GM18951 (cell line): ENCODE data around the gene THAP4.

Source experiments
- POLR2A ChIP-seq: IDR thresholded peaks from 4 replicates; pipeline ENCODE4 v1.6.1; 2011; ENCODE audit warnings: mild to moderate bottlenecking; ENCODE audit not compliant: insufficient read length, insufficient read depth; ENCODE audit errors: extremely low read depth
- in situ Hi-C: fragments of 300-500 bp; cut with MboI; formaldehyde crosslinking; loops from one replicate; pipeline ENCODE4 v1.12.0; 2022; ENCODE audit warnings: low sequenced_read_pairs, mixed read lengths, inconsistent platforms; ENCODE audit not compliant: unreplicated experiment

Gene THAP4

GRCh38 chr2:241640165-241640795 is 3.3 kb upstream of the THAP4 start:
- TF ChIP-seq POLR2A: no peak
- in situ Hi-C loops: no loop called here

DNA sequence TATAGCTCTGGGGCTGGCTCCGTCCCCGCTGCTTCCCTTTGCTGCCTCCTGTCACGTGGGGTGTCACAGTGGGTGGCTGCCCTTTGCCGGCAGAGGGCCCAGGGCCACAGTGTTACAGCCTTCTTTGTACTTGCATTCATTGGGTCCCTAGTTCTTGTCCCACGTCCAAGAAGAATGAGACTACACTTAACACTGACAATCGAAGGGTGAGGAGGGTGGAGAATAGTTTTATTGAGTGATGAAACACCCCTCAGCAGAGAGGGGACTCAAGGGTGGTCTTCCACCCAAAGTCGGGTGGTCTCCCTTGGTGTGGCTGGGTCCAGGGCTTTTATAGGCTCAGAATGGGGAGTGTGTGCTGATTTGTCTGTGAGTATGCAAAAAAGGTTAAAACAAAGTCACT is 2.4 kb upstream of the THAP4 start:
- in situ Hi-C loops: no loop called here
- no peak for TF ChIP-seq POLR2A

- in situ Hi-C loops: no loop called here
- TF ChIP-seq POLR2A: no peak
Observed at GRCh38 chr2:241638940-241639339, 2.0 kb upstream of the THAP4 start.

GRCh38 chr2:241637795-241638660 is 1.1 kb upstream of the THAP4 start:
- TF ChIP-seq POLR2A: no peak
- in situ Hi-C loops: no loop called here

DNA sequence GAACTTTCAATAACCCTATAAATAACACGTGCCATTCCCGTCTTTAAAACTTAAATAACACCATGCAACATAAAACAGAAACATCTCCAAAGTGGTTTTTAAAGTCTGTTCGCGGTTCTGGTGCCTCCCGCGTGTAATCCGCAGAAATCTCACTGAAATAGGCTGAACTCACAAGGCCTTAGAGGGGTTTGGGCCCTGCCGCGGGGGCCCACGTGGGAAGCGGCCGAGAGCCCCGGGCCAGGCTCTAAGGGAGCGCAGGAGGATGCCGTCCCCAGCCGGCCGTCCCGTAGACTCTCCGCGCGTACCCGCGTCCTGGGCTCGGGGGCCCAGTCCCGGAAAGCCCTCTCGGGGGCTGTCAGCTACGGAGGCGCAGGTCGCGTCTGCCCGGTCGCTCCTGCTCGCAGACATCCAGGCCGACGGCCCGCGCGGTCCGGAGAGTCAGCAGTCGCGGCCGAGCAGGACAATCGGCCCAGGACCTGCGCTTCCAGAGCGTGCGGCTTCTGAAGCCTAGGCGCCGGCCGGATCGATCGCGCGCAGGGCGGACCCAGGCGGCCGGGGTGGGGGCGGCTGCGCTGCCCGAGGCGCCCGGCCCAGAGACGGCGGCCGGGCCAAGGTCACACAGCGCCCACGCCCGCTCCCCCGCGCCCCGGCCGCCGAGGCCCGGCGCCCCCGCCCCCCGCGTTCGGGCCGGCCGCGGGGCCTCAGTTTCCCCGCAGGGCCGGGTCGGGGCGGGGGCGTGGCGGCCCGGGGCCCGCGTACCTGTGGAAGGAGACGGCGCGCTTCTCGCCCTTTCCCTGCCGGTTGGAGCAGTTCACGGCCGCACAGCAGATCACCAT is 558 bp downstream of the THAP4 start:
- peak; percentile 21 for TF ChIP-seq POLR2A
- in situ Hi-C loops: no loop called here

DNA sequence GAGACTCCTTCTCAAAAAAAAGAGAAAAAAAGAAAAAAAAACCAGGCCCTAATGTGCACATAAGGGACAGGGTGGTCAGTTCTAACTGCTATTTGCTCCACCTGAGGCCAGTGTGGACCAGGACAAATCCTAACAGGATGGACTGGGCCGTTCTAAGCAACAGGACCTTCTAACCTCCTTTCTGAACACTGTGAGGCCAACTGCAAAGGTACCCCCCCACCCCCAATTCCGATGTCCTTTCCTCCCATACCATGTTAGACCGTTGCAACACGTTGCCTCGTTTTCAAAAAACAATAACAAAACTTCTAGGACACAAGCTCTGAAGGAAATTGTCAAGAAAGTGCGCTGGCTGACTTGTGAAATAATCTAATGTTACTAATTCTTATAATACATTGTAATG is 1.2 kb downstream of the THAP4 start:
- no peak for TF ChIP-seq POLR2A
- in situ Hi-C loops: no loop called here

- no peak for TF ChIP-seq POLR2A
- in situ Hi-C loops: no loop called here
Observed at GRCh38 chr2:241633561-241633960, 3.4 kb downstream of the THAP4 start.

DNA sequence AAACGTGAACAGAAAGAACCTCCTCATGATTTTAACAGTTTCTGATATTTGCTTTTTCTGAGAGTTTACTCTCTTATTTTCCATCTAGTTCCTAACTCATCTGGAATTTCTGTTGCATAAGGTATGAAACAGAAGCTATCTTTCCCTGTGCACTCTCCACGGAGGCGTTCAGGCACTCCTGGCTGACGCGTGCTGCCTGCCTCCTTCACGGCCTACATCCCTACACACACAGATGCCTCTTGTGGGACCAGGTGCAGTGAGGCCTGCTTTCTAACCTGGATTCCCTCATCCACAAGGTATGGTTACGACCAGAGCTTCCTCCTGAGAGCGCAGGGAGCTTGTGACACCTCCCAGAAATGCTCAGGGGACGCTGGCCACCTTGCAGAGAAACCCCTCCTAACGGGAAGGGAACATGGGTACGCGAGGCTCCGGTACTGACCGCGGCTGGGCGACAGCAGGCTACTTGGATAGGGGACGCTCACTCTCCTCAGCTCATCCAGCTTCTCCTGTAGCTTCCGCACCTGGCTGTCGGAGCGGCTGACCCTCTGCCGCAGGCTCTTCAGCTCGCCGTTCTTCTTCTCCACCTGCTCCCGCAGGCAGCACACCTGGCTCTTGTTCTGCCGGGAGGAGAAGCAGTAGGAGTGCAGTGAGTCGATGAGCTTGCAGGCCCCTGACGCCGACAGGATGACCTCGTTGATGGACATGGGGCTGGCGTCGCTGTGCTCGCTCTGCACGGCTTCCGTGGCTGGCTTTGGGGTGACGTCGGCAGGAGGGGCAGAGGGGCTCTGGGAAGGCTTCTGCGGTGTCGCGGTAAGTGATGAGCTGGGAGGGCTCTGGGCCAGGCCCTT is 4.3 kb downstream of the THAP4 start:
- no peak for TF ChIP-seq POLR2A
- in situ Hi-C loops: no loop called here

DNA sequence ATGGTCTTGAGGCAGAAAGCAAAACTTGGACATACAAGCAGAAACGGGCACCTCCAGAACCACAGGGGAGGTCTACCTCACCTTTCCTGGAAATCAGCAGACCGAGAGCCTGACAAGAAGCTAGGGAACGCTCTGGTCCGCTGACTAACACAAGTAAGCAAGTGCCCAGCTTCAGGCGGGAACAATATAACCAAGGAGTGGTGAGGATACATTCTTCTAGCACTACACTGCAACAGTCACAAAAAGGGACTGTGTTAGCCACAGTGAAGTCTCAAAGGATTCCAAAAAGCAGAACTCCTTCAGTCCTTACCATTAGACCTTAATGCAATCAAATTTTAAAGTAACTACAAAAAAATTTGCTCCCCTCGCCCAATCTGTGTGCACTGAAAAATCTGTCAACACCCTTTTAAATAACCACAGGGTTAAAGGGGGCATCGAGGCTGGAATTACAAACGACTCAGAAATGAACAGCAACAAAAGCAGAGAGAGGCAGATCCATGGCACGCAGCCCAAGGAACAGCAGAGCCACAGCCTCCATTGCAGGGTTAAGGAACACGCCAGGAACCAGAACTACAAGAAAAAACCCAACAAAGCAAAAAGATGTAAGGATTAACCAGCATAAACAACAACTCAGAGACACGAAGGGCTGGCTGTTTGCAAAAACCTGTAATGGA is 7.1 kb downstream of the THAP4 start:
- in situ Hi-C loops: no loop called here
- no peak for TF ChIP-seq POLR2A

- no peak for TF ChIP-seq POLR2A
- in situ Hi-C loops: no loop called here
Observed at GRCh38 chr2:241627675-241628074, 9.3 kb downstream of the THAP4 start.

DNA sequence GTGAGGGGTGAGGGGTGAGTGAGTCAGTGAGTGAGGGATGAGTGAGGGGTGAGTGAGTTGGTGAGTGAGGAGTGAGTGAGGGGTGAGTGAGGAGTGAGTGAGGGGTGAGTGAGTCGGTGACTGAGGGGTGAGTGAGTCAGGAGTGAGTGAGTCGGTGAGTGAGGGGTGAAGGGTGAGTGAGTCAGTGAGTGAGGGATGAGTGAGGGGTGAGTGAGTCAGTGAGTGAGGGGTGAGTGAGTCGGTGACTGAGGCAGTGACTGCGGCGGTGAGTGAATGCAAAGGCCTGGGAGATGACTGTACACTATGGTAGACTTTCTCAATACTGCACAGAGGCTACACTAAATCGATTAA is 16.6 kb downstream of the THAP4 start:
- no peak for TF ChIP-seq POLR2A
- in situ Hi-C loops: no loop called here
